ENCODE data around the gene STARD5. TPM values are rescaled to one million over a fixed set of nuclear protein-coding genes. Genes with fewer than 3 reads are reported as not detected.

STARD5 gene
- total and polyA plus RNA-seq, 2 experiments from 2014 or later, result 7.2 to 12.1 TPM

DNA sequence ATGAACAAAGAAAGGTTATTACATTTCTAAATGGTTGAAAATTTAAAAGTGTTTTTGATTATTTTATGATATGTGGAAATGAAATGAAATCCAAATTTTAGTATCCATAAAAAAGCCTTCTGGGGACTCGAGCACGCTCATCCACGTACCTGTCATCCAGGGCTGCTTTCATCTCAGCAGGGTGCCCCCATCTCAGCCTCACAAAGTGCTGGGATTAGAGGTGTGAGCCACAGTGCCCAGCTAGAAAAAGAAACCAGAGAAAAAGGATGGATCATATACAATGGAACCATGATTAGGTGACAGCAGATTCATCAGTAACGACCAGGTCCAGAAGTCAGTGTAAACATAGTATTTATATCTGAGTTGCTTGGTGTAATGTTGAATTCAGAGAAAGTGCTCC is 49.7 kb downstream of the STARD5 start:
- no peak for TF ChIP-seq EZH2phosphoT487 (IDR thresholded peaks at IDR 0.05; ENCODE audit: insufficient read depth, low read depth)
- in situ Hi-C loops (cut with MboI), result no loop called here
- H3K4me2 ChIP-seq (ENCODE audit: unreplicated experiment), result no peak overlapping the region

DNA sequence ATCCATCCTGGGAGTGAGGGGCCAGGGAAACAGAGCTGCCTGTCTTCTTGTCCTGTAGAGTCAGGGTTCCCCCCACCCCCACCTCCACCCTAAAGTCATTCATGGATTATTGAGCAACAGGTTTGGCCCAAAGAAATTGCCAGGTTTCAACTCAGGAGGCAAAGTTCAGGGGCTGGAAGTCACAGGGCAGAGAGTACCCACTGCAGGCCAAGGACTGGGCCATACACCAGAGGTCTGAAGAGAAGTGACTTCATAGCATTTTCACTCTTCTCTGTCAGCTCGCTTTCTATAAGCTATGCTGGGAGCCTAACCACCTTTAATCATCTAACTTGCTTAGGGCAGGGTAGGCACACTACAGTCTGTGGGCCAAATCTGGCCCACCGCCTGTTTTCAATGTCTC is 50.1 kb downstream of the STARD5 start:
- WGBS, 2 experiments (ENCODE audit: low coverage in 1 of 2, low lambda C conversion rate in 2 of 2, missing lambda C conversion rate in 2 of 2), result 87 to 96% methylated on average over 2 of the region's 2 CpGs
- no peaks in the 10 kb centered on the region for H3K9me2 ChIP-seq (ENCODE audit: insufficient read depth)
- in situ Hi-C loops (cut with MboI), result no loop called here
- no peaks in the 10 kb centered on the region for H3K36me3 ChIP-seq (ENCODE audit: low read depth)
- TF ChIP-seq EZH2phosphoT487 (IDR thresholded peaks at IDR 0.05; ENCODE audit: insufficient read depth, low read depth), result no peak
- no peak for TF ChIP-seq EZH2 (IDR thresholded peaks at IDR 0.05; ENCODE audit: insufficient read depth, poor library complexity, severe bottlenecking)
- peaks cover 11% of the 10 kb centered on the region for H3F3A ChIP-seq (ENCODE audit: insufficient read depth)
- no peaks in the 10 kb centered on the region for H3K9me3 ChIP-seq (ENCODE audit: low read depth)
- H3K79me2 ChIP-seq (ENCODE audit: insufficient read depth), result no peaks in the 10 kb centered on the region
- no peak for DNase-seq
- H3K4me2 ChIP-seq (ENCODE audit: unreplicated experiment), result no peak overlapping the region
- no peak overlapping the region for H3K27ac ChIP-seq
- no peaks in the 10 kb centered on the region for H4K20me1 ChIP-seq (ENCODE audit: insufficient read depth)
- no peak overlapping the region for H3K9ac ChIP-seq
- H3K27me3 ChIP-seq (replicated peaks; ENCODE audit: insufficient read depth), result no peaks in the 10 kb centered on the region
- no peak overlapping the region for H3K4me3 ChIP-seq
- no peak overlapping the region for H2AFZ ChIP-seq
- H3K4me1 ChIP-seq (ENCODE audit: insufficient read depth), result peaks cover 19% of the 10 kb centered on the region

More for the DNA sequence above, 49.7 kb downstream of the STARD5 start:
- no peak overlapping the region for H3K27ac ChIP-seq
- no peaks in the 10 kb centered on the region for H3K9me3 ChIP-seq (ENCODE audit: low read depth)
- H3K36me3 ChIP-seq (ENCODE audit: low read depth), result no peaks in the 10 kb centered on the region
- DNase-seq, result no peak
- no peaks in the 10 kb centered on the region for H3K9me2 ChIP-seq (ENCODE audit: insufficient read depth)
- H3K27me3 ChIP-seq (replicated peaks; ENCODE audit: insufficient read depth), result no peaks in the 10 kb centered on the region
- peaks cover 19% of the 10 kb centered on the region for H3K4me1 ChIP-seq (ENCODE audit: insufficient read depth)
- H3K4me3 ChIP-seq, result no peak overlapping the region
- H4K20me1 ChIP-seq (ENCODE audit: insufficient read depth), result no peaks in the 10 kb centered on the region
- H3F3A ChIP-seq (ENCODE audit: insufficient read depth), result peaks cover 11% of the 10 kb centered on the region
- no peak overlapping the region for H3K9ac ChIP-seq
- no peak overlapping the region for H2AFZ ChIP-seq
- WGBS, 2 experiments (ENCODE audit: low coverage in 1 of 2, low lambda C conversion rate in 2 of 2, missing lambda C conversion rate in 2 of 2), result 67 to 73% methylated on average over 4 of the region's 4 CpGs
- no peaks in the 10 kb centered on the region for H3K79me2 ChIP-seq (ENCODE audit: insufficient read depth)

DNA sequence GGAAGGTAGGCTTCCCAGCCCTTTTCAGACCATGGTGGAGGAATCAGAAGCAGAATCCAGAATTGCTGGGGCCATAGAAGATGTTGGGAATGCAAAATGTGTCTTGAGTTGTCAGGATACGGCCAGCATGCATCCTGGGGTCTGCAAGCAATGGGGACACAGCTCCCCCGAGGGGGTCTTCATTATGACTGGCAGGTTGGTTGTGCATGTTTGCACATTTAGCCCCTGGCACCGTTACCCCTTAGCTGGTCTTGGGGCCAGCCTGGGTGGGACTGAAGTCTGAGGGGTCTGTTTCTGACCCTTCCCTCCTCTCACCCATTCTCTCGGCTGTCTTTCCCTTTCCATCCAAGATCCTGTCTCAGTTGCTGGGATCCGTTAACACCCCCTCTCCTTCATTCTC is 50.7 kb downstream of the STARD5 start:
- Histone ChIP-seq H3K4me2 (ENCODE audit: unreplicated experiment) (no peak overlapping the region), H3K9me3 (ENCODE audit: low read depth) (no peaks in the 10 kb centered on the region), H3K27ac (no peak overlapping the region), H2AFZ (no peak overlapping the region), H3K4me3 (no peak overlapping the region), H3K36me3 (ENCODE audit: low read depth) (no peaks in the 10 kb centered on the region), H4K20me1 (ENCODE audit: insufficient read depth) (no peaks in the 10 kb centered on the region), H3F3A (ENCODE audit: insufficient read depth) (peaks cover 11% of the 10 kb centered on the region), H3K9ac (no peak overlapping the region), H3K27me3 (replicated peaks; ENCODE audit: insufficient read depth) (no peaks in the 10 kb centered on the region), H3K4me1 (ENCODE audit: insufficient read depth) (peaks cover 19% of the 10 kb centered on the region), H3K79me2 (ENCODE audit: insufficient read depth) (no peaks in the 10 kb centered on the region), H3K9me2 (ENCODE audit: insufficient read depth) (no peaks in the 10 kb centered on the region)
- DNase-seq, result no peak
- in situ Hi-C loops (cut with MboI), result no loop called here
- 70 to 81% methylated on average over 5 of the region's 5 CpGs for WGBS, 2 experiments (ENCODE audit: low coverage in 1 of 2, low lambda C conversion rate in 2 of 2, missing lambda C conversion rate in 2 of 2)
- TF ChIP-seq EZH2 (IDR thresholded peaks at IDR 0.05; ENCODE audit: insufficient read depth, poor library complexity, severe bottlenecking) (no peak), EZH2phosphoT487 (IDR thresholded peaks at IDR 0.05; ENCODE audit: insufficient read depth, low read depth) (no peak)

DNA sequence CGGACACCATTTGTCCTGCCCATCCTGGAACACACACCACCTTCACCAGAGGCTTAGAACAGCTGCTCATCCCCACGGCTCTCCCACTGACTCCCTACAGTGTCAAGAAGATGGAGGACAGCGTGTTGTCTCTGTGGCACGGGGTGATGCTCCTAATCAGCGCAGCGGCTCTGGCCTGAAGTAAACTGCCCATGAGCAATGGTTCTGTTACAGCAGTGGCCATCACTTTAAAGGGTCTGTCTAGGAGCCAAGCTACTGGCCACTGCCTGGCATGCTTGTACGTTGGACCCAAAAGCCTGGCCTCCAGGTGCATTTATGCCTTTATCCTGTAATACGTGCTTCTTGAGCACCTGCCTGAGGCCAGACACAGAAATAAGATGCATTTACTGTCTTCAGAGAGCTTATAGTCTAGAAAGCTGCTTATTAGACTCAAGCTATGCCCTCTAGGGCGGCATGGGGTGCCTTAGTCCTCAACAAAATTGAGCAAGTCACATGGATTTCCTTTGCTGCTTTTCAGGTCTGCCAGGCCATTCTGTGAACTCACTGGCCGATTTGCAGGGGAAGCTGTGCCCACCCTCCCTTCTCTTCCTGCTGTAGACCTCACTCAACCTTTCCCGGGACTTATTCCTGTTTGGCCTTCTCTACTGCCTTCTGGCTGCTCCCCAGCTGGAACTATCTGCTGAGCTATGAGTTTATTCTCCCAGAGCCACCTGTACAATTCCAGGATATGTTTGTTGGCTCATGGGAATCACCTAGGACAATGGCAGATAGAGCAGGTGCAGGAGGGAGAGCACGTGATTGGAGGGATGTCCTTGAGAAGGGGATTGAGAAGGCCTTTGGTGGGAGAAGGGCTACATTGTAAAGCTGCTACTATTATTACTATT is 51.9 kb downstream of the STARD5 start:
- no peaks in the 10 kb centered on the region for H3K79me2 ChIP-seq (ENCODE audit: insufficient read depth)
- WGBS, 2 experiments (ENCODE audit: low coverage in 1 of 2, low lambda C conversion rate in 2 of 2, missing lambda C conversion rate in 2 of 2), result 81 to 82% methylated on average over 12 of the region's 12 CpGs
- no peak for DNase-seq
- H3K27ac ChIP-seq, result no peak overlapping the region
- no peaks in the 10 kb centered on the region for H3K27me3 ChIP-seq (replicated peaks; ENCODE audit: insufficient read depth)
- no peak overlapping the region for H3K4me3 ChIP-seq
- H3K4me1 ChIP-seq (ENCODE audit: insufficient read depth), result peaks cover 19% of the 10 kb centered on the region
- in situ Hi-C loops (cut with MboI), result no loop called here
- H3K4me2 ChIP-seq (ENCODE audit: unreplicated experiment), result no peak overlapping the region
- no peak overlapping the region for H2AFZ ChIP-seq
- peaks cover 11% of the 10 kb centered on the region for H3F3A ChIP-seq (ENCODE audit: insufficient read depth)
- no peaks in the 10 kb centered on the region for H4K20me1 ChIP-seq (ENCODE audit: insufficient read depth)
- no peak overlapping the region for H3K9ac ChIP-seq
- no peaks in the 10 kb centered on the region for H3K9me3 ChIP-seq (ENCODE audit: low read depth)
- H3K9me2 ChIP-seq (ENCODE audit: insufficient read depth), result no peaks in the 10 kb centered on the region
- no peaks in the 10 kb centered on the region for H3K36me3 ChIP-seq (ENCODE audit: low read depth)
- TF ChIP-seq EZH2phosphoT487 (IDR thresholded peaks at IDR 0.05; ENCODE audit: insufficient read depth, low read depth), result no peak
- no peak for TF ChIP-seq EZH2 (IDR thresholded peaks at IDR 0.05; ENCODE audit: insufficient read depth, poor library complexity, severe bottlenecking)
